Middle frontal gyrus (tissue), 1 donor: ENCODE measurements around the gene NCAPD3.
"Not testable (repeated sequence)": the region's sequence is repeated elsewhere in the genome, so short reads cannot be mapped to it uniquely, and the experiment has no call there.

Experiments
- DNase-seq: peaks from one replicate; pipeline ENCODE4 v3.0.0-alpha.2; 2015; ENCODE audit warnings: low spot score; ENCODE audit errors: extremely low spot score

NCAPD3 gene, protein sequence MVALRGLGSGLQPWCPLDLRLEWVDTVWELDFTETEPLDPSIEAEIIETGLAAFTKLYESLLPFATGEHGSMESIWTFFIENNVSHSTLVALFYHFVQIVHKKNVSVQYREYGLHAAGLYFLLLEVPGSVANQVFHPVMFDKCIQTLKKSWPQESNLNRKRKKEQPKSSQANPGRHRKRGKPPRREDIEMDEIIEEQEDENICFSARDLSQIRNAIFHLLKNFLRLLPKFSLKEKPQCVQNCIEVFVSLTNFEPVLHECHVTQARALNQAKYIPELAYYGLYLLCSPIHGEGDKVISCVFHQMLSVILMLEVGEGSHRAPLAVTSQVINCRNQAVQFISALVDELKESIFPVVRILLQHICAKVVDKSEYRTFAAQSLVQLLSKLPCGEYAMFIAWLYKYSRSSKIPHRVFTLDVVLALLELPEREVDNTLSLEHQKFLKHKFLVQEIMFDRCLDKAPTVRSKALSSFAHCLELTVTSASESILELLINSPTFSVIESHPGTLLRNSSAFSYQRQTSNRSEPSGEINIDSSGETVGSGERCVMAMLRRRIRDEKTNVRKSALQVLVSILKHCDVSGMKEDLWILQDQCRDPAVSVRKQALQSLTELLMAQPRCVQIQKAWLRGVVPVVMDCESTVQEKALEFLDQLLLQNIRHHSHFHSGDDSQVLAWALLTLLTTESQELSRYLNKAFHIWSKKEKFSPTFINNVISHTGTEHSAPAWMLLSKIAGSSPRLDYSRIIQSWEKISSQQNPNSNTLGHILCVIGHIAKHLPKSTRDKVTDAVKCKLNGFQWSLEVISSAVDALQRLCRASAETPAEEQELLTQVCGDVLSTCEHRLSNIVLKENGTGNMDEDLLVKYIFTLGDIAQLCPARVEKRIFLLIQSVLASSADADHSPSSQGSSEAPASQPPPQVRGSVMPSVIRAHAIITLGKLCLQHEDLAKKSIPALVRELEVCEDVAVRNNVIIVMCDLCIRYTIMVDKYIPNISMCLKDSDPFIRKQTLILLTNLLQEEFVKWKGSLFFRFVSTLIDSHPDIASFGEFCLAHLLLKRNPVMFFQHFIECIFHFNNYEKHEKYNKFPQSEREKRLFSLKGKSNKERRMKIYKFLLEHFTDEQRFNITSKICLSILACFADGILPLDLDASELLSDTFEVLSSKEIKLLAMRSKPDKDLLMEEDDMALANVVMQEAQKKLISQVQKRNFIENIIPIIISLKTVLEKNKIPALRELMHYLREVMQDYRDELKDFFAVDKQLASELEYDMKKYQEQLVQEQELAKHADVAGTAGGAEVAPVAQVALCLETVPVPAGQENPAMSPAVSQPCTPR (N-terminal part only)

GRCh38 chr11:134223836-134224709 is at the start of gene NCAPD3, which contains the start of gene VPS26B:
TSS of gene NCAPD3 (minus strand) at chr11:134223967. CDS start at chr11:134223926, 41 bp downstream.
TSS of gene VPS26B (plus strand) at chr11:134224671. CDS start at chr11:134225123, 452 bp downstream.
- peak; percentile 94 for DNase-seq

GRCh38 chr11:134273317-134273712 is 49.5 kb upstream of the NCAPD3 start:
- no peak for DNase-seq

- no peak for DNase-seq
These were observed 48.9 kb upstream of the NCAPD3 start for GRCh38 chr11:134272381-134273316.

- no peak for DNase-seq
These were observed 48.2 kb upstream of the NCAPD3 start for GRCh38 chr11:134271978-134272377.

DNA sequence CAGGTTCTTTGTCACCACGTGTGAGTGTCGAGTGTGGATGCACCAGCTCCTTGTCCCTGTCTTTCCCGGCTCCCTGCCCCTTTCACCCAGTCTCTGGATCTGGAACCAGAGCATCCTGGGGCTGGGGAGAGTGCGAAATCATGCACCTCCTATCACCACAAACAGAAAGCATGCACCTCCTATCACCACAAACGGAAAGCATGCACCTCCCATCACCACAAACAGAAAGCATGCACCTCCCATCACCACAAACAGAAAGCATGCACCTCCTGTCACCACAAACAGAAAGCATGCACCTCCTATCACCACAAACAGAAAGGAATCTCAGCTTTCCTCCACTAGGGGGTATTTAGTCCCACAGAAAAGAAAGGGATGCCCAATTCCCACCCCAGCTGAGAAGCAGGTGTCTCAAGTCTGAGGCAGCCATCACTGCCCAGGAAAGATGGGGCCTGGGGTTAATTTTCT is 46.5 kb upstream of the NCAPD3 start:
- no peak for DNase-seq

DNA sequence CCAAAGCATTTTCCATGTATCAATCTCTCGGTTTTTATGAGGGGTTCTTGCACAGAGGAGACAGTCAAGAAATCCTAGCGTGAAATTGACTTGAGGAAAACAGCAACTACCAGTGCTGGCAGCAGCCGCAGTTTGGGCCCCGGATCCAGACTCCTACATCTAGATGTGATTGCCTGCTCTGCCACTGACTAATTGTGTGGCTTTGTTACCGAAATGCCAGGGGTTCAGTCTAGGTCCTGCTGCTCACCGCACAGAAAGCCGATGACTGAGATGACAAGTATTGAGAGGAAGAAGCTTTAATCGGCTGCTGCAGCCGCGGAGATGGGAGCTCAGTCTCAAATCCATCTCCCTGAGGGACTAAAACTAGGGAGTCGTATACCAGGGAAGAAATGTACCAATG is 44.2 kb upstream of the NCAPD3 start:
- no peak for DNase-seq

- no peak for DNase-seq
These were observed 43.7 kb upstream of the NCAPD3 start for GRCh38 chr11:134267461-134267860.

- DNase-seq, result no peak
These were observed 43.1 kb upstream of the NCAPD3 start for GRCh38 chr11:134266841-134267251.

- DNase-seq, result no peak
These were observed 42.7 kb upstream of the NCAPD3 start for GRCh38 chr11:134266440-134266839.

DNA sequence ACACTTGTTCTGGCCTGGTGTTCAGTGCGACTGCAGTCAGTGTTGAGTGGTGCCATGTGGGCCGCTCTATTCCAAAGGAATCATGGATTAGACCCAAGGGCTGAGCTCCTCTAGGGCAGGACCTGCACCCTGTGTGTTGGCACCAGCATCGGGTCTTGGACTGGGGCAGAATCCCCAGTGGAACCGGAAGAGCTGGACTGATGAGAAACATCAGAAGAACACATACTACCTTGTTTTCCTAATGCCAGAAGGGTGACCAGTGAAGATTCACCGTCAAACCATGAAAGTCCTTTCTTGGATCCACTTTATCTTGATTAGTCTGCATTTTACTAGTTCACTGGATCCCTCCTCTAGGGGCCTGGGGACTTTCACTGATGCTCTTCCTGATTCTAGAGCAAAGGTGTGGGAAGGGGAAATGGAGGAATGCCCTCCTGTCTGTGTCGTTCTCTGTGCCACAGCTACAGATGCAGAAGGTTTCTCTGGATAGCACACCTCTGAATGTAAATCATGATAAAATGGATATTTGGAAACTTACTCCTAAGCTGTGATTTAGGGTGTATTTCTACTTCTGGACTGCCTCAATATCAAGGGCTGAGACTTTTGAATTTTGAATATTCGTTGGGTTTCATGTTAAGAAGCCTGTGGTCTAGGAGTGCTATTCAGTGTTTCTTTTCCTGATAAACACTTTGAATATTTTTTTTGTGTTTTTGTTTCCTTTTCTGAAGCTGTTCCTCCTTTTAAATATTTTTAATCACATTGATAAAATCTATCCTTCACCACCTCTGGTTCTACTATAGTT is 41.4 kb upstream of the NCAPD3 start:
- no peak for DNase-seq

- no peak for DNase-seq
These were observed 38.1 kb upstream of the NCAPD3 start for GRCh38 chr11:134261626-134262488.

- DNase-seq, result no peak
These were observed 37.2 kb upstream of the NCAPD3 start for GRCh38 chr11:134260983-134261382.

GRCh38 chr11:134260503-134260902 is 36.7 kb upstream of the NCAPD3 start:
- no peak for DNase-seq

DNA sequence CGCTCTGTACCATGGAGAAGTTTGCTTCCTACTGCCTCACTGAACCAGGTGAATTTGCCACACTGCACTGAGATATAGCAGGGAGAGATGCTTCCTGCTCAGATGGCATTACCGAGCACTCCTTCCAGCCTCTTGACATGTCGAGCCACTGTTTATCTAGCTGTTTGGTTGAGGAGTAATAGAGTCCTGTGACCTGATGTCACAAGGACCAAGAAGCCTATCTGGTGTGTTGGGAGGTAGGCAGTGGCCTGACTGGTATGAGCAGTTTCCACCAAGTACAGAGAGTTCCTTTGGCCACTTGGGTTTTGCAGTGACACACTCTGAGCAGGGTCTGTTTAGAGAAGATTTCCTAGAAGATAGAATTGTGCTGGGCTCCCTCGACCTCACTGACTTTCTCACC is 34.8 kb upstream of the NCAPD3 start:
- no peak for DNase-seq

GRCh38 chr11:134257101-134257500 is 33.3 kb upstream of the NCAPD3 start:
- DNase-seq, result no peak

DNA sequence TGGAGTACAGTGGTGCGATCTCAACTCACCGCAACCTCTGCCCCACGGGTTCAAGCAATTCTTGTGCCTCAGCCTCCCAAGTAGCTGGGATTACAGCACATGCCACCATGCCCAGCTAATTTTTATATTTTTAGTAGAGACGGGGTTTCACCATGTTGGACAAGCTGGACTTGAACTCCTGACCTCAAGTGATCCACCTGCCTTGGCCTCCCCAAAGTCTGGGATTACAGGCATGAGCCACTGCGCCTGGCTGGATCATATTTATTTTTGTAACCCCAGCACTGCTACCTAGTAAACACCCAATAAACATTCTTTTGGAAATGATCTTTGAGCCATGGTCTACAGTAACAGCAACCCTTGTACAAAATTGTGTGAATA is 31.4 kb upstream of the NCAPD3 start:
- not testable (repeated sequence) for DNase-seq

GRCh38 chr11:134254433-134255183 is 30.8 kb upstream of the NCAPD3 start:
- no peak for DNase-seq
